Body of pancreas (tissue), 4 donors: Measurements from ENCODE around the gene MARK1.

ENCODE experiments used
- CTCF ChIP-seq, 7 experiments: fragments of 450-650 bp in 4 of 7; fragments of 200-600 bp in 3 of 7; sonication (generic) in 3 of 7; IDR thresholded peaks; one replicate each; pipeline ENCODE4 v1.5.1; 2016 to 2019; ENCODE audit warnings: antibody characterized with exemption in 7 of 7
- POLR2A ChIP-seq, 3 donors: fragments of 450-650 bp; IDR thresholded peaks; one replicate each; pipeline ENCODE4 v1.6.1; 2016; ENCODE audit warnings: antibody characterized with exemption in 3 of 3, mild to moderate bottlenecking in 2 of 3

- TF ChIP-seq CTCF (IDR thresholded peaks at IDR 0.05) (no peak), POLR2A (IDR thresholded peaks at IDR 0.05) (no peak)
Observed at GRCh38 chr1:220652995-220653394, 125.1 kb downstream of the MARK1 start.
